MCF 10A (cell line): ENCODE results near the gene TMEM200C. TPM values are rescaled to one million over a fixed set of nuclear protein-coding genes. Genes with fewer than 3 reads are reported as not detected.
"Not testable (repeated sequence)": the region's sequence is repeated elsewhere in the genome, so short reads cannot be mapped to it uniquely, and the experiment has no call there.

Source experiments
- BruUV-seq: library from RNA; stranded (reverse); fragments of 400-500 nt; replicated peaks from 2 replicates; lab custom pipeline; 2021; lab: Mats Ljungman, UMichigan
- CTCF ChIA-PET: fragments of 300-600 bp; sonication (Branson Sonifier 250); formaldehyde crosslinking; extraction: SDS; loops from one replicate; lab custom pipeline; 2021; ENCODE audit warnings: antibody characterized with exemption, inconsistent platforms; lab: Yijun Ruan, JAX
- POLR2A ChIA-PET: fragments of 300-600, 350-650 bp; sonication (Branson Sonifier 250); formaldehyde crosslinking; extraction: SDS; loops from one replicate; lab custom pipeline; 2020; ENCODE audit warnings: antibody characterized with exemption, inconsistent platforms; lab: Yijun Ruan, JAX
- DNase-seq: peaks from one replicate; pipeline ENCODE4 v3.0.0-alpha.2; 2018; ENCODE audit not compliant: unreplicated experiment
- H3K27ac Mint-ChIP-seq: one replicate; pipeline ENCODE4 v1.8.0; 2022; ENCODE audit warnings: mild to moderate bottlenecking, low read depth, mixed read lengths; ENCODE audit not compliant: unreplicated experiment
- H3K27me3 Mint-ChIP-seq: one replicate; pipeline ENCODE4 v1.8.0; 2022; ENCODE audit warnings: mixed read lengths; ENCODE audit not compliant: insufficient read depth, unreplicated experiment
- H3K36me3 Mint-ChIP-seq: one replicate; pipeline ENCODE4 v1.8.0; 2022; ENCODE audit warnings: mild to moderate bottlenecking, moderate library complexity, mixed read lengths; ENCODE audit not compliant: insufficient read depth, unreplicated experiment
- H3K4me1 Mint-ChIP-seq: one replicate; pipeline ENCODE4 v1.8.0; 2022; ENCODE audit warnings: mixed read lengths; ENCODE audit not compliant: insufficient read depth, unreplicated experiment
- H3K4me3 Mint-ChIP-seq: one replicate; pipeline ENCODE4 v1.8.0; 2022; ENCODE audit warnings: mild to moderate bottlenecking, moderate library complexity, mixed read lengths; ENCODE audit not compliant: unreplicated experiment
- H3K9me3 Mint-ChIP-seq: one replicate; pipeline ENCODE4 v1.8.0; 2022; ENCODE audit warnings: mixed read lengths; ENCODE audit not compliant: unreplicated experiment
- CTCF ChIP-seq: fragments of 200-600 bp; IDR thresholded peaks from one replicate; pipeline ENCODE4 v1.8.0; 2022; ENCODE audit warnings: antibody characterized with exemption, mild to moderate bottlenecking; ENCODE audit not compliant: unreplicated experiment
- intact Hi-C: fragments of 100-400 bp; cut with micrococcal nuclease; formaldehyde crosslinking; loops from 2 replicates; pipeline ENCODE4 v1.14.1; 2022
- total RNA-seq: library from RNA; stranded (reverse); gene quantifications from 2 replicates; pipeline ENCODE4 v1.2.3, GENCODE V29; 2022

TMEM200C gene
- total RNA-seq, 1 experiment from 2014 or later = not detected

- peak; percentile 42 for DNase-seq
- no TSS peak for BruUV-seq
- no peaks in the 10 kb centered on the region for H3K4me1 Mint-ChIP-seq
- CTCF ChIA-PET = interaction anchor here (0.5 to 2.8 kb wide), 21 partner anchors 9 to 1214 kb away, joined by 3 to 18 read pairs (median 3); no protein-coding TSS in a partner anchor
- H3K36me3 Mint-ChIP-seq = no peaks in the 10 kb centered on the region
- H3K27ac Mint-ChIP-seq = no peak overlapping the region
- no peaks in the 10 kb centered on the region for H3K9me3 Mint-ChIP-seq
- POLR2A ChIA-PET = no interaction called here
- peaks cover 20% of the 10 kb centered on the region for H3K27me3 Mint-ChIP-seq
- H3K4me3 Mint-ChIP-seq = no peak overlapping the region
- TF ChIP-seq CTCF = peak; percentile 79
- intact Hi-C loops = loop anchor here (1.0 to 10.0 kb wide), 2 partner anchors 866 to 1018 kb away; no protein-coding TSS in a partner anchor
These were observed 27.0 kb downstream of the TMEM200C start for GRCh38 chr18:5868218-5868854.

GRCh38 chr18:5865521-5865920 is 29.8 kb downstream of the TMEM200C start:
- no peaks in the 10 kb centered on the region for H3K4me1 Mint-ChIP-seq
- no peak overlapping the region for H3K27ac Mint-ChIP-seq
- ChIA-PET CTCF (no interaction called here), POLR2A (no interaction called here)
- peaks cover 15% of the 10 kb centered on the region for H3K27me3 Mint-ChIP-seq
- intact Hi-C loops = loop anchor here (10.0 kb wide), 1 partner anchor 869 kb away; no protein-coding TSS in a partner anchor
- H3K9me3 Mint-ChIP-seq = no peaks in the 10 kb centered on the region
- H3K4me3 Mint-ChIP-seq = no peak overlapping the region
- H3K36me3 Mint-ChIP-seq = no peaks in the 10 kb centered on the region
- no TSS peak for BruUV-seq
- no peak for TF ChIP-seq CTCF
- DNase-seq = no peak

- H3K4me1 Mint-ChIP-seq, H3K9me3 Mint-ChIP-seq, H3K27ac Mint-ChIP-seq, DNase-seq, H3K4me3 Mint-ChIP-seq, H3K36me3 Mint-ChIP-seq, POLR2A ChIA-PET, BruUV-seq: not testable (repeated sequence)
- CTCF ChIA-PET = interaction anchor here (0.6 kb wide), 1 partner anchor 718 kb away, joined by 3 read pairs; no protein-coding TSS in a partner anchor
- intact Hi-C loops = loop anchor here (10.0 kb wide), 1 partner anchor 873 kb away; no protein-coding TSS in a partner anchor
- peaks cover 49% of the 10 kb centered on the region for H3K27me3 Mint-ChIP-seq
These were observed 33.2 kb downstream of the TMEM200C start for GRCh38 chr18:5862127-5862526.

- BruUV-seq = no TSS peak
- no peaks in the 10 kb centered on the region for H3K4me1 Mint-ChIP-seq
- no peaks in the 10 kb centered on the region for H3K36me3 Mint-ChIP-seq
- no peak overlapping the region for H3K4me3 Mint-ChIP-seq
- no peak for DNase-seq
- intact Hi-C loops = no loop called here
- peaks cover 88% of the 10 kb centered on the region for H3K27me3 Mint-ChIP-seq
- H3K27ac Mint-ChIP-seq = no peak overlapping the region
- no peaks in the 10 kb centered on the region for H3K9me3 Mint-ChIP-seq
- no peak for TF ChIP-seq CTCF
- ChIA-PET CTCF (interaction anchor here (0.5 kb wide), 1 partner anchor 665 kb away, joined by 3 read pairs; no protein-coding TSS in a partner anchor), POLR2A (no interaction called here)
These were observed 38.1 kb downstream of the TMEM200C start for GRCh38 chr18:5857180-5857579.
